ENCODE measurements around the gene ADD2.

Gene ADD2

DNA sequence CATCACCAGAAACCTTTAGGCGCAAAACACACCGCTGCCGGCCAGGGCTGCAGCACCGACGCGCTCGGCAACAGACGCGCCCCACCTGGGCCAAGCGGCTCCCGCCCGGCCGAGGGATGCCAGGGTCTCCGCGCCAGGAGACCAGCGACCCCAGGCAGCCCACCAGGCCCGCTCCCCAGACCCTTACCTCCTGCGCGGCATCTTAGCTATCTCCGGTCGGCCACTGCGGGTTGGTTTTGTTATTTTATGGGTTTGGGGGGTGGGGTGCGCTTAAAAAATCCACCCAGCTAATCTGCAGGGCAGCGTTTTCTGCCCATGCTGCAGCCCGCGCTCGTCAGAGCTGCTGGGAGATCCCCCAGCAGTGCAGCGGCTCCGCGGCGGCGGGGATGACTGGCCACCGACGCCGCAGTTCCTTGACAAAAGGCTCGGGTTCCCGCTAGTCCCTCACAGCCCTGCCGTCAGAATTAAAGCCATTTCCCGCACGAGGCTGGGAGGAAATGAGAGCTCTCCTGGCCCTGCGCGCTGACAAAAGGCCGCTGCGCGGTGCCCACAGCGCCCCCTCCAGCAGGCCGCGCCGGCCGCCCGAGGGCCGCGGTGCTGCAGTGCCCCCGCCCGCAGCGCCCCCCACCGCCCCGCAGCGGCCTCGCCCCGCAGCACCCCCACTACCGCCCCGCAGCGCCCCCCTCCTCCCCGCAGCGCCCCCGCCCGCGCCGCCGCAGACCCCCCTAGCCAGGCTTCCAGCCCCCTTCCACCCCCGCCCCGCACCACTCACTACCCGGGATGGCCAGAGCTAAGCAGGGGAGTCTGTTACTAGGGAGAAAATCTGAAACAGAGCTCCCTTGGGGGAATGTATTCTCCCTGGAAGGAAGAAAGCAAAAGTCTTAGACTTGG lies at the start of gene ADD2:
Gene ADD2 (minus strand): TSS at position 502 of the 891 bp plus-strand sequence. CDS start 61,792 bp downstream, outside the sequence.
- Histone ChIP-seq H3K4me3 (ENCODE audit: low read depth, low read length) (peak within 1 kb of the TSS; percentile 30), H3K27me3 (replicated peaks) (peaks cover 42% of the 10 kb centered on the region)
- DNase-seq, result no peak

GRCh38 chr2:70817284-70817954 lies 49.4 kb upstream of the ADD2 start:
- H3K27ac ChIP-seq, result no peak overlapping the region
- H3K36me3 ChIP-seq (replicated peaks), result no peaks in the 10 kb centered on the region
- no peak overlapping the region for H3K4me3 ChIP-seq (ENCODE audit: low read depth, low read length)
- TF ChIP-seq CTCF (IDR thresholded peaks at IDR 0.05; ENCODE audit: low read depth, low read length, missing control alignments), result no peak
- DNase-seq, result no peak
- H3K27me3 ChIP-seq (replicated peaks), result no peaks in the 10 kb centered on the region
- in situ Hi-C loops (cut with HindIII; ENCODE audit: low pct_ligation_motif_present, low sequenced_read_pairs), result no loop called here

More for the DNA sequence above, at the start of gene ADD2:
- TF ChIP-seq CTCF (IDR thresholded peaks at IDR 0.05; ENCODE audit: low read depth, low read length, missing control alignments), result peak; percentile 36
- no peaks in the 10 kb centered on the region for H3K36me3 ChIP-seq (replicated peaks)
- in situ Hi-C loops (cut with HindIII; ENCODE audit: low pct_ligation_motif_present, low sequenced_read_pairs), result no loop called here
- H3K27ac ChIP-seq, result no peak within 1 kb of the TSS

- Histone ChIP-seq H3K4me3 (ENCODE audit: low read depth, low read length) (no peak overlapping the region), H3K27ac (no peak overlapping the region), H3K36me3 (replicated peaks) (no peaks in the 10 kb centered on the region), H3K27me3 (replicated peaks) (no peaks in the 10 kb centered on the region)
- no peak for DNase-seq
- no peak for TF ChIP-seq CTCF (IDR thresholded peaks at IDR 0.05; ENCODE audit: low read depth, low read length, missing control alignments)
- in situ Hi-C loops (cut with HindIII; ENCODE audit: low pct_ligation_motif_present, low sequenced_read_pairs), result no loop called here
These were observed 48.7 kb upstream of the ADD2 start for GRCh38 chr2:70816726-70817125.

DNA sequence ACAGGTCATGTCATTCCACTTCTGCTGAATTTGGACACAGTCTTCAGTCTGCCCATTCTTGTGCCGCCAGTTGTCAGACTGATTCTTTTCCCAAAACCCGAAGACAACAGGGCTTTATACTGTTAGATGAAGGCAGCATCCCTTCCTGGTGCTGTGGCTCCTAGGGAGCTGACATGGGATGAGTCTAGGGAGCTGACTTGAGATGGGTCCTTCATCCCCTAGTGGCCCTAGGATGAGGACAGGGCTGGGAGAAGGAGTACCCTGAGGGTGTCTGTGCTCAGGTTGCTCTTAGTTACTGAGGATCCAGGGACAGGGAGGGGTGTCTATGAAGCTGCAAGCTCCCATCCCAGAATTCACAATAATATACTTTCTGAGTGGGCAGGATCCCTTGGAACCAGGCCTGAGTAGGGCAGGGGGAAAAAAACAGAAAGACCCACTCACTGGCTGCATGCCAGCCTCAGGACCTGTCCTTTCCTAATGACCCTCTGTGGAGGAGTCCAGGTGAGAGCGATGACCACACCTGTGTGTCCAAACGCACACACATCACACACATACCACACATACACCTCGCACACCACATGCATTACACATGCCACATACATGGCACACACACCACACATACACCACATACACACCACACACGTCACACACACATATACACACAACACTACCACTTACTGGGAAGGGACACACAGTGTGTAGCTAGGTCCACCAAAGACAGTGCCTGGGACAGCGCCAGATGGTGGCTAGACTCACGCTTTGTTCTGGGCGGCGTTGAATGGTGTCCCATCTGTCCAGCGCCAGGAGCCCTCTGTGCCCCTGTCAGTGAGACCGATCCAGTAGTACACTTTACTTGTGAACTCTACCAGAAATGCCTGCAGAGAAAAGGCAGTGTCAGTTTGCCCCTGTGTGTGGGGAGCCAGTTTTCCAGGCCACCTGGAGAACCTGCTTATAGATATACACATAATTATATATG lies 41.3 kb upstream of the ADD2 start:
- DNase-seq, result no peak
- in situ Hi-C loops (cut with HindIII; ENCODE audit: low pct_ligation_motif_present, low sequenced_read_pairs), result no loop called here

More for the DNA sequence above, 41.3 kb upstream of the ADD2 start:
- Histone ChIP-seq H3K36me3 (replicated peaks) (no peaks in the 10 kb centered on the region), H3K27ac (no peak overlapping the region), H3K4me3 (ENCODE audit: low read depth, low read length) (no peak overlapping the region), H3K27me3 (replicated peaks) (no peaks in the 10 kb centered on the region)
- no peak for TF ChIP-seq CTCF (IDR thresholded peaks at IDR 0.05; ENCODE audit: low read depth, low read length, missing control alignments)

All from brain microvascular endothelial cell (primary cell).